Left cardiac atrium (tissue), 4 donors: ENCODE results near the gene RNF227. TPM values are rescaled to one million over a fixed set of nuclear protein-coding genes. Genes with fewer than 3 reads are reported as not detected.
A peak's percentile ranks its signal among the peaks of the same experiment; 100 is the strongest.
"Not testable (repeated sequence)": the region's sequence is repeated elsewhere in the genome, so short reads cannot be mapped to it uniquely, and the experiment has no call there.

Experiments
- ATAC-seq, 2 donors: fragments of 200-7000 bp; cut with Tn5 transposase; one replicate each; pipeline ENCODE4 v1.9.1; 2020; ENCODE audit warnings: mild to moderate bottlenecking in 2 of 2, moderate library complexity in 2 of 2
- DNase-seq: peaks from one replicate; pipeline ENCODE4 v3.0.0-alpha.2; 2020
- intact Hi-C, 2 donors: fragments of 100-400 bp; cut with DNase I; formaldehyde crosslinking; loops; one replicate each; pipeline versions ENCODE4 v1.14.1 to v1.15.1; 2022 to 2023
- total RNA-seq, 2 donors: library from RNA; stranded (reverse); fragmentation: NEBNext Ultra II Directional; extraction: Animal tissue kit (Norgen Biotek cat#: 25700); gene quantifications; one replicate each; pipeline ENCODE4 v1.2.1, GENCODE V29; 2021
- donor health status: DM: no; HTN: yes; CAD: no.
- donor health status: DM: no; HTN: yes; CAD: no; lungs with severe emphysema.
- donor health status: DM: yes; HTN: yes; CAD: no.
- donor health status: Dilated cardiomyopathy.

The RNF227 gene
- total RNA-seq, 2 donors from 2014 or later = 1.1 to 1.3 TPM

- DNase-seq (peak; percentile 38), ATAC-seq (no peak)
- intact Hi-C loops = loop anchor here in 1 of 2 donors (10.0 kb wide), 1 partner anchor 137 kb away; no protein-coding TSS in a partner anchor
These were observed 34.6 kb downstream of the RNF227 start for GRCh38 chr17:7881276-7882054.

- no peak for ATAC-seq
- intact Hi-C loops = loop anchor here in 1 of 2 donors (10.0 kb wide), 1 partner anchor 135 kb away; no protein-coding TSS in a partner anchor
- no peak for DNase-seq
These were observed 35.8 kb downstream of the RNF227 start for GRCh38 chr17:7880076-7880868.

GRCh38 chr17:7878234-7878633 lies 37.9 kb downstream of the RNF227 start:
- DNase-seq (no peak), ATAC-seq (no peak)
- intact Hi-C loops = no loop called here

- no peak for ATAC-seq
- no peak for DNase-seq
- intact Hi-C loops = no loop called here
These were observed 40.2 kb downstream of the RNF227 start for GRCh38 chr17:7875804-7876370.

GRCh38 chr17:7873051-7873450 lies 43.0 kb downstream of the RNF227 start:
- DNase-seq = no peak
- ATAC-seq = no peak
- intact Hi-C loops = loop anchor here in 1 of 2 donors (5.0 kb wide), 1 partner anchor 109 kb away; no protein-coding TSS in a partner anchor

GRCh38 chr17:7867881-7868329 lies 48.2 kb downstream of the RNF227 start:
- intact Hi-C loops = loop anchor here in 1 of 2 donors (5.0 kb wide), 1 partner anchor 189 kb away; no protein-coding TSS in a partner anchor
- no peak for DNase-seq

GRCh38 chr17:7864995-7865650 lies 51.0 kb downstream of the RNF227 start:
- DNase-seq = no peak
- intact Hi-C loops = loop anchor here in 1 of 2 donors (5.0 kb wide), 2 partner anchors 177 to 192 kb away; no protein-coding TSS in a partner anchor
- no peak for ATAC-seq

More at GRCh38 chr17:7867881-7868329, 48.2 kb downstream of the RNF227 start:
- ATAC-seq = no peak

GRCh38 chr17:7864384-7864783 lies 51.7 kb downstream of the RNF227 start:
- ATAC-seq, DNase-seq: not testable (repeated sequence)
- intact Hi-C loops = loop anchor here in 1 of 2 donors (5.0 kb wide), 1 partner anchor 178 kb away; no protein-coding TSS in a partner anchor

Other genes with a start within 250 kb of the RNF227 start
- 10 to 100 TPM; 18.5 to 23.7 TPM for gene TP53, start 228.8 kb downstream of the RNF227 start, total RNA-seq
- 1 to 10 TPM; 3.7 to 6.0 TPM for gene WRAP53, start 227.8 kb downstream of the RNF227 start, total RNA-seq
- gene EFNB3, start 211.1 kb downstream of the RNF227 start, total RNA-seq = 1 to 10 TPM; 1.1 to 1.4 TPM
- under 1 TPM; 0.05 to 0.24 TPM for gene DNAH2, start 198.5 kb downstream of the RNF227 start, total RNA-seq
- gene KDM6B, start 82.1 kb downstream of the RNF227 start, total RNA-seq = 10 to 100 TPM; 24.2 to 31.7 TPM
- 10 to 100 TPM; 32.5 to 33.6 TPM for gene TMEM88, start 61.2 kb downstream of the RNF227 start, total RNA-seq
- 10 to 100 TPM; 66.9 to 83.1 TPM for gene NAA38, start 58.7 kb downstream of the RNF227 start, total RNA-seq
- 10 to 100 TPM; 15.6 to 17.1 TPM for gene CYB5D1, start 58.3 kb downstream of the RNF227 start, total RNA-seq
- gene CHD3, start 27.5 kb downstream of the RNF227 start, total RNA-seq = 10 to 100 TPM; 24.9 to 32.9 TPM
- gene KCNAB3, start 13.6 kb upstream of the RNF227 start, total RNA-seq = under 1 TPM; 0.71 to 0.97 TPM
- 100 to 1,000 TPM in 1 of 2 donors, 10 to 100 TPM in 1; 79.6 to 107 TPM for gene TRAPPC1, start 15.7 kb upstream of the RNF227 start, total RNA-seq
- 10 to 100 TPM; 13.6 to 14.8 TPM for gene CNTROB, start 15.9 kb upstream of the RNF227 start, total RNA-seq
- gene GUCY2D, start 86.3 kb upstream of the RNF227 start, total RNA-seq = under 1 TPM; 0.10 to 0.38 TPM
- gene ALOX15B, start 122.8 kb upstream of the RNF227 start, total RNA-seq = under 1 TPM in 1 of 2 donors, not detected in 1; 0.39 TPM
- gene ALOX12B, start 171.4 kb upstream of the RNF227 start, total RNA-seq = not detected
- gene ALOXE3, start 202.2 kb upstream of the RNF227 start, total RNA-seq = not detected
- under 1 TPM; 0.38 to 0.47 TPM for gene HES7, start 207.8 kb upstream of the RNF227 start, total RNA-seq
- 100 to 1,000 TPM; 125 to 134 TPM for gene PER1, start 236.1 kb upstream of the RNF227 start, total RNA-seq
- gene VAMP2, start 246.7 kb upstream of the RNF227 start, total RNA-seq = 10 to 100 TPM; 59.1 to 72.3 TPM